NCI-H1105 (cell line): ENCODE data around the gene MIPEP.
"Not testable (repeated sequence)": the region's sequence is repeated elsewhere in the genome, so short reads cannot be mapped to it uniquely, and the experiment has no call there.

Experiments used
- DNase-seq: peaks from one replicate; lab custom pipeline; 2025; lab: John Stamatoyannopoulos, UW

The MIPEP gene

GRCh38 chr13:23888658-23889614 is at the start of gene MIPEP:
TSS of gene MIPEP (minus strand) at chr13:23889400. CDS start at chr13:23889320, 80 bp downstream.
- peak; percentile 84 for DNase-seq

GRCh38 chr13:23934520-23934919 is 45.3 kb upstream of the MIPEP start:
- no peak for DNase-seq

- no peak for DNase-seq
Measured at GRCh38 chr13:23928985-23929384, 39.8 kb upstream of the MIPEP start.

- no peak for DNase-seq
Measured at GRCh38 chr13:23923031-23923430, 33.8 kb upstream of the MIPEP start.

- DNase-seq = no peak
Measured at GRCh38 chr13:23922005-23922932, 33.1 kb upstream of the MIPEP start.

- DNase-seq = peak; percentile 12
Measured at GRCh38 chr13:23921451-23921888, 32.3 kb upstream of the MIPEP start.

- DNase-seq = no peak
Measured at GRCh38 chr13:23919006-23919405, 29.8 kb upstream of the MIPEP start.

- no peak for DNase-seq
Measured at GRCh38 chr13:23918208-23918607, 29.0 kb upstream of the MIPEP start.

GRCh38 chr13:23915308-23915707 is 26.1 kb upstream of the MIPEP start:
- no peak for DNase-seq

- DNase-seq = no peak
Measured at GRCh38 chr13:23912469-23912868, 23.3 kb upstream of the MIPEP start.

GRCh38 chr13:23909606-23910005 is 20.4 kb upstream of the MIPEP start:
- DNase-seq = no peak

GRCh38 chr13:23905766-23906165 is 16.6 kb upstream of the MIPEP start:
- DNase-seq = no peak

- DNase-seq = no peak
Measured at GRCh38 chr13:23903906-23904280, 14.7 kb upstream of the MIPEP start.

GRCh38 chr13:23902975-23903905 is 14.0 kb upstream of the MIPEP start:
- DNase-seq = no peak

- DNase-seq = no peak
Measured at GRCh38 chr13:23901365-23901764, 12.2 kb upstream of the MIPEP start.

GRCh38 chr13:23899555-23899954 is 10.4 kb upstream of the MIPEP start:
- peak; percentile 8 for DNase-seq

- DNase-seq = no peak
Measured at GRCh38 chr13:23898101-23898500, 8.9 kb upstream of the MIPEP start.

- not testable (repeated sequence) for DNase-seq
Measured at GRCh38 chr13:23897452-23897919, 8.3 kb upstream of the MIPEP start, which contains the start of gene C1QTNF9B. TSS of gene C1QTNF9B (minus strand) at chr13:23897502.

GRCh38 chr13:23894746-23895145 is 5.5 kb upstream of the MIPEP start:
- DNase-seq = not testable (repeated sequence)

GRCh38 chr13:23893791-23894190 is 4.6 kb upstream of the MIPEP start:
- not testable (repeated sequence) for DNase-seq
